ENCODE data around the gene ZMIZ1.

DNA sequence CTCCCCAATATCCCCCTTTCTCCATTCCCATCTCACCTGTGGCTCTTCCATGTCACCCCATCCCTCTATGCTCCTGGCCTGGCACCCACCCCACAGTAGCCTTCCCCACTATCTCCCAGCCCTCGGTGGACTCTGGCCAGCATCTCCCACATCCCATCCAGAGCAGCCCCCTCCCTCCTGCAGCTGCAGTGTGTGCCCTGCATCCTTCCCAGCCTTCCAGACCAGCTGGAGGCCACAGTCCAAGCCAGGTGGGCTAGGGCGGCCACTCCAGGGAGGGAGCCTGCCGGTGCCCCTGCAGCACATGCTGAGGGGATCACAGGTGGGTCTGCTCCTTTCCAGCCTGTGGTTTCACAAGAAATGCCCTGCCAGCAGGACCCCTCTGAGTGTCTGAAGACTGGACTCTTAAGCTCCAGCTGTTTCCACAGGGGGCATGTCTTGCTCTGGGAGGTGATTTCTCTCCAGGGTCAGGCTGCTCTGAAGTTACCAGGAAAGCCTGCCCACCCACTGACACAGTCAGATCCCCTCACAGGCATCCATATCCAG lies 187.6 kb downstream of the ZMIZ1 start:
- TF ChIP-seq, protein P1, sequence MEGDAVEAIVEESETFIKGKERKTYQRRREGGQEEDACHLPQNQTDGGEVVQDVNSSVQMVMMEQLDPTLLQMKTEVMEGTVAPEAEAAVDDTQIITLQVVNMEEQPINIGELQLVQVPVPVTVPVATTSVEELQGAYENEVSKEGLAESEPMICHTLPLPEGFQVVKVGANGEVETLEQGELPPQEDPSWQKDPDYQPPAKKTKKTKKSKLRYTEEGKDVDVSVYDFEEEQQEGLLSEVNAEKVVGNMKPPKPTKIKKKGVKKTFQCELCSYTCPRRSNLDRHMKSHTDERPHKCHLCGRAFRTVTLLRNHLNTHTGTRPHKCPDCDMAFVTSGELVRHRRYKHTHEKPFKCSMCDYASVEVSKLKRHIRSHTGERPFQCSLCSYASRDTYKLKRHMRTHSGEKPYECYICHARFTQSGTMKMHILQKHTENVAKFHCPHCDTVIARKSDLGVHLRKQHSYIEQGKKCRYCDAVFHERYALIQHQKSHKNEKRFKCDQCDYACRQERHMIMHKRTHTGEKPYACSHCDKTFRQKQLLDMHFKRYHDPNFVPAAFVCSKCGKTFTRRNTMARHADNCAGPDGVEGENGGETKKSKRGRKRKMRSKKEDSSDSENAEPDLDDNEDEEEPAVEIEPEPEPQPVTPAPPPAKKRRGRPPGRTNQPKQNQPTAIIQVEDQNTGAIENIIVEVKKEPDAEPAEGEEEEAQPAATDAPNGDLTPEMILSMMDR (conservative IDR thresholded peaks at IDR 0.05; ENCODE audit: low read depth, low read length) = no peak
- TF ChIP-seq EZH2 (IDR thresholded peaks at IDR 0.05; ENCODE audit: borderline replicate concordance, low read depth, low read length, poor library complexity, severe bottlenecking) = no peak
